Aorta (tissue), 5 donors: ENCODE data around the gene S100A6. TPM values are rescaled to one million over a fixed set of nuclear protein-coding genes. Genes with fewer than 3 reads are reported as not detected.
"Not testable (repeated sequence)": the region's sequence is repeated elsewhere in the genome, so short reads cannot be mapped to it uniquely, and the experiment has no call there.

Experiments
- ATAC-seq: fragments of 200-7000 bp; cut with Tn5 transposase; one replicate; pipeline ENCODE4 v1.9.1; 2022; ENCODE audit warnings: moderate library complexity; ENCODE audit not compliant: low FRiP score
- DNase-seq, 2 donors: peaks; one replicate each; pipeline ENCODE4 v3.0.0-alpha.2; 2020
- H3K27ac ChIP-seq, 2 donors: one replicate each; pipeline ENCODE4 v1.5.1; 2013; ENCODE audit warnings: low read length in 2 of 2, mild to moderate bottlenecking in 2 of 2, moderate library complexity in 2 of 2, control low read depth in 1 of 2, inconsistent platforms in 1 of 2, low read depth in 1 of 2
- H3K27me3 ChIP-seq, 2 donors: one replicate each; pipeline ENCODE4 v1.6.1; 2013; ENCODE audit warnings: control low read depth in 1 of 2, low read length in 1 of 2, mild to moderate bottlenecking in 1 of 2, moderate library complexity in 1 of 2; ENCODE audit not compliant: insufficient read depth in 2 of 2, control insufficient read depth in 1 of 2
- H3K36me3 ChIP-seq, 2 donors: one replicate each; pipeline ENCODE4 v1.6.1; 2013; ENCODE audit warnings: control low read depth in 1 of 2, low read length in 1 of 2, mild to moderate bottlenecking in 1 of 2; ENCODE audit not compliant: insufficient read depth in 2 of 2, control insufficient read depth in 1 of 2
- H3K4me1 ChIP-seq, 2 donors: one replicate each; pipeline ENCODE4 v1.6.1; 2013; ENCODE audit warnings: low read length in 2 of 2, control low read depth in 1 of 2, mild to moderate bottlenecking in 1 of 2, moderate library complexity in 1 of 2; ENCODE audit not compliant: insufficient read depth in 2 of 2, control insufficient read depth in 1 of 2
- H3K4me3 ChIP-seq, 2 donors: one replicate each; pipeline ENCODE4 v1.5.1; 2013; ENCODE audit warnings: low read length in 2 of 2, control low read depth in 1 of 2, mild to moderate bottlenecking in 1 of 2
- H3K9me3 ChIP-seq: one replicate; pipeline ENCODE4 v1.6.1; 2013; ENCODE audit warnings: mild to moderate bottlenecking, low read length; ENCODE audit not compliant: control insufficient read depth
- WGBS, 2 donors: extraction: QIAGEN DNeasy Blood & Tissue Kit; methylation state at CpG; one replicate each; pipeline ENCODE4 v1.1.7; 2013; 5-methylcytosine and 5-hydroxymethylcytosine counted together
- intact Hi-C, 2 donors: fragments of 100-400 bp; cut with DNase I; formaldehyde crosslinking; loops; one replicate each; pipeline versions ENCODE4 v1.14.2 to v1.15.0; 2022
- long read RNA-seq, 2 donors: library from polyadenylated mRNA; unstranded; transcript quantifications; one replicate each; pipeline ENCODE4 v2.0.0, GENCODE V29; 2020 to 2021
- polyA plus RNA-seq, 2 donors: library from polyadenylated mRNA; stranded (reverse); fragments of 200-250 nt; gene quantifications; one replicate each; pipeline ENCODE4 v1.2.3, GENCODE V29; 2013
- total RNA-seq, 2 donors: library from RNA; stranded (reverse); fragmentation: NEBNext Ultra II Directional; extraction: Animal tissue kit (Norgen Biotek cat#: 25700); gene quantifications; one replicate each; pipeline ENCODE4 v1.2.1, GENCODE V29; 2021
- donor health status: healthy with polysubstance abuse.
- donor health status: Bipolar disorder and iron deficiency.
- donor health status: DM: no; HTN: no; CAD: no.
- donor health status: DM: no; HTN: no; CAD: no.
- donor health status: DM: yes; HTN: yes; CAD: no.

Gene S100A6
- total RNA-seq (1,000 to 10,000 TPM in 1 of 2 donors, 100 to 1,000 TPM in 1; 934 to 1,126 TPM), polyA plus RNA-seq (1,000 to 10,000 TPM; 3,932 to 5,181 TPM)
- long read RNA-seq, donor 1, transcript S100A6-201 (3 exons, 665 nt), result major isoform, 136 of 160 reads
- long read RNA-seq, donor 1, transcript S100A6-205 (3 exons, 673 nt), result minor isoform, 5 of 160 reads
- long read RNA-seq, donor 1, partial matches to known transcripts, result 8 of 160 reads
- long read RNA-seq, donor 1, other reads (novel, unspliced or antisense), result 11 of 160 reads
- long read RNA-seq, donor 2, transcript S100A6-201 (3 exons, 665 nt), result major isoform, 226 of 236 reads
- long read RNA-seq, donor 2, partial matches to known transcripts, result 5 of 236 reads
- long read RNA-seq, donor 2, other reads (novel, unspliced or antisense), result 3 of 236 reads

DNA sequence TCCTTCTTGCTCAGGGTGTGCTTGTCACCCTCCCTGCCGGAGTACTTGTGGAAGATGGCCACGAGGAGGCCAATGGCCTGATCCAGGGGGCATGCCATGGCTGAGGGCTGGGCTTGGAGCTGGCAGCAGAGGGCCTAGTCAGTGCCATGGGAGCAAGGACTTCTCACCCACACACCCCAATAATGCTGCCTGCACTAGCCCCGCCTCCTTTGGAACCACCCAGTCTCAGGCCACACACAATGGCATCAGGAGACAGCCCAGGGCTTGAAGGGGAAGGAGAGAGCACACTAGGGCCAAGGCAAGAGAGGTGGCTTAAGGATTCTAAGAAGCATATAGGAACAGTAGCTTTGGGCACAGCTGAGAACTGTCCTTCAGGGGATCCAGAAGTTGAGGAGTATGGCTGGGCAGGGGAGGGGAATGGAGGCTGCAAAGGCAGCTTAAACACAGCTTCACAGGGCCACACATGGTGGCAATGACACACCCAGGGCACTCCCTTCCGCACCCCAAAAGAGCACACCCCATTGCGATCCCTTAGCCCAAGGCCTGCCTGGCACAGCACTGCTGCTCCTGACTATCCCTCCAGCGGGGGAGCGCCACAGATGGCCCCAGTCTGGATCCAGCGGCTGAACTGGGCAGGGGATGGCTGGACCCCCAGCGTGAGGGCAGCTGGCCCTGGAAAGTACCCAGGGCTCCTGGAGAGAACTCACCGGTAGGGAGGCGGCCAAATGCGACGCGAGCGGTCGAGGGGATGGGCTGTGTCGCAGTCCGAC is at the start of gene S100A6:
TSS of gene S100A6 (minus strand) at position 750 of the 770 bp plus-strand sequence. CDS start at position 98, 652 bp downstream.
- DNase-seq, result peak; percentile 85 to 87
- 0 to 1% methylated on average over 18 of the region's 18 CpGs for WGBS, 2 donors
- H3K9me3 ChIP-seq, result no peaks in the 10 kb centered on the region
- no peaks in the 10 kb centered on the region for H3K36me3 ChIP-seq
- peak within 1 kb of the TSS; percentile 27 to 91 for H3K4me3 ChIP-seq
- intact Hi-C loops, result loop anchor here in 1 of 2 donors (2.0 kb wide), 1 partner anchor 13 kb away; the partner anchor contains the start of gene S100A3
- peak within 1 kb of the TSS; percentile 70 to 99 for H3K27ac ChIP-seq
- no peaks in the 10 kb centered on the region for H3K4me1 ChIP-seq
- no peaks in the 10 kb centered on the region for H3K27me3 ChIP-seq
- peak; percentile 86 for ATAC-seq

DNA sequence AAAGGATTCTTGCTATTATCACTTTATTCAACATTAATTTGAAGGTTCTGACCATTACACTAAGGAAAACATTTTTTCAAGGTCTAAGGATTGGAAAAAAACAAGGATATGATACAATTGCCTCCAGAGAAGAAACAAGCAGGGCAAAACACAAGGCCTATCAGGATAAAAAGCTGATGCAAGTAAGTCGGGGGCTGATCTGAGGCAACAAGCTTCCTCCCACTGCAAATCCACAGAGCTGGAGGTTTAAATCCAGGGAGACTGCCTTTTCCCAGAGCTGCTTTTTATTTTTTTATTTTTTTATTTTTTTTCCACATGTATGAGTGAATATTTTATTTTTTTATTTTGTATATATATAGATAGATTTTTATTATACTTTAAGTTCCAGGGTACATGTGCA is 49.2 kb upstream of the S100A6 start:
- H3K27me3 ChIP-seq, result no peaks in the 10 kb centered on the region
- WGBS, 2 donors, result 93% methylated on average over 1 of the region's 1 CpG
- no peak overlapping the region for H3K4me3 ChIP-seq
- no peaks in the 10 kb centered on the region for H3K9me3 ChIP-seq
- no peaks in the 10 kb centered on the region for H3K36me3 ChIP-seq
- no peak overlapping the region for H3K27ac ChIP-seq
- intact Hi-C loops, result no loop called here
- no peak for DNase-seq
- no peak for ATAC-seq
- no peaks in the 10 kb centered on the region for H3K4me1 ChIP-seq

DNA sequence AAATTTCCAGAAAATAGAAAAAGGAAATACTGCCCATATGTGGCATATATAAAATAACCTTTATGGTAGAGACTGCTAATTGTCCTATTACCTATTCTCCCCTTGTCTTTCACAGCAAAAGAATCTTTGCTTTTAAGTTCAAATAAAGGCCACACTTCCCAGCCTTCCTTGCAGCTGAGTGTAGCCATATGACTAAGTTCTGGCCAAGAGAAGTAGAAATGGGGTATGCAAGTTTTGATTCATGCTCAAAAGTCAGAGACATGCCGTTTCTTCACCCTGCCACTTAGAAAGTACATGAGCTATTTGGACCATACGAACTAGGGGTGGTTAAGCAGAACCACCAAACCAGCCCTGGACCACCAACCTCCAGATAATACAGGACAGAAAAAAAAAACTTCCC is 48.2 kb upstream of the S100A6 start:
- H3K36me3 ChIP-seq, result no peaks in the 10 kb centered on the region
- no peak overlapping the region for H3K4me3 ChIP-seq
- ATAC-seq (no peak), DNase-seq (no peak)
- H3K27ac ChIP-seq, result no peak overlapping the region
- H3K27me3 ChIP-seq, result no peaks in the 10 kb centered on the region
- WGBS, 2 donors, result 65 to 73% methylated on average over 2 of the region's 2 CpGs
- H3K9me3 ChIP-seq, result no peaks in the 10 kb centered on the region
- no peaks in the 10 kb centered on the region for H3K4me1 ChIP-seq
- intact Hi-C loops, result no loop called here

- intact Hi-C loops, DNase-seq, H3K27ac ChIP-seq, H3K9me3 ChIP-seq, H3K4me3 ChIP-seq, H3K27me3 ChIP-seq, H3K4me1 ChIP-seq, H3K36me3 ChIP-seq, ATAC-seq: not testable (repeated sequence)
- WGBS, 2 donors, result 90 to 96% methylated on average over 3 of the region's 3 CpGs
These were observed 47.7 kb upstream of the S100A6 start for GRCh38 chr1:153583514-153583913.

GRCh38 chr1:153582836-153583235 is 47.0 kb upstream of the S100A6 start:
- intact Hi-C loops, DNase-seq, H3K36me3 ChIP-seq, H3K27ac ChIP-seq, H3K4me3 ChIP-seq, H3K4me1 ChIP-seq, ATAC-seq, H3K27me3 ChIP-seq, H3K9me3 ChIP-seq: not testable (repeated sequence)
- whole genome bisulfite sequencing, 2 donors, result 93% methylated on average over 29 to 34 of the region's 34 CpGs

- Histone ChIP-seq H3K9me3 (no peaks in the 10 kb centered on the region), H3K27ac (no peak overlapping the region), H3K36me3 (no peaks in the 10 kb centered on the region), H3K4me1 (no peaks in the 10 kb centered on the region), H3K27me3 (no peaks in the 10 kb centered on the region), H3K4me3 (no peak overlapping the region)
- WGBS, 2 donors, result 93 to 94% methylated on average over 3 of the region's 3 CpGs
- DNase-seq, result no peak
- intact Hi-C loops, result loop anchor here in 1 of 2 donors (10.0 kb wide), 1 partner anchor 96 kb away; the partner anchor contains the start of genes ILF2 and NPR1
- ATAC-seq, result no peak
These were observed 43.1 kb upstream of the S100A6 start for GRCh38 chr1:153578936-153579335.

DNA sequence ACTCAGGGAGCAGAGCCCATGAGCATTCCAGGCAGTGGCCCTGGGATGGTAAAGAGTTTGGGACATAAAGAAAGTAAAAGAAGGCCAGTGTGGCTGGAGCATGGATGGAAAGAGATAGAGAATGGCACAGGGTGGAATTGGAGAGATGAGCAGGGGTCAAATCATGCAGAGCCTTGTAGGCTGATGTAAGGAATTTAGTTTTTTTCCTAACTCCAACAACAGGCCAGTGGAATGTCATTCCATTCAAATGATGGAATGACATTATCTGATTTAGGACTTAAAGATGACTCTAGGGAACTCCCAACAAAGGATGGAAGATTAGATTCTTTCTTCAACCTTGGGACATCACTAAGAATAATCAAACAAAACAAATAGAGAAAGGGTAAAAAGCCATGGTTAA is 42.7 kb upstream of the S100A6 start:
- Histone ChIP-seq H3K27me3 (no peaks in the 10 kb centered on the region), H3K4me1 (no peaks in the 10 kb centered on the region), H3K4me3 (no peak overlapping the region), H3K36me3 (no peaks in the 10 kb centered on the region), H3K27ac (no peak overlapping the region), H3K9me3 (no peaks in the 10 kb centered on the region)
- DNase-seq (no peak), ATAC-seq (no peak)
- intact Hi-C loops, result loop anchor here in 1 of 2 donors (10.0 kb wide), 1 partner anchor 96 kb away; the partner anchor contains the start of genes ILF2 and NPR1

GRCh38 chr1:153577624-153578051 is 41.8 kb upstream of the S100A6 start:
- no peaks in the 10 kb centered on the region for H3K36me3 ChIP-seq
- no peak for DNase-seq

More at GRCh38 chr1:153577624-153578051, 41.8 kb upstream of the S100A6 start:
- Histone ChIP-seq H3K27me3 (no peaks in the 10 kb centered on the region), H3K4me1 (no peaks in the 10 kb centered on the region), H3K9me3 (no peaks in the 10 kb centered on the region), H3K4me3 (no peak overlapping the region), H3K27ac (no peak overlapping the region)
- ATAC-seq, result peak; percentile 73
- 43 to 44% methylated on average over 9 of the region's 9 CpGs for WGBS, 2 donors
- intact Hi-C loops, result loop anchor here in 1 of 2 donors (10.0 kb wide), 1 partner anchor 97 kb away; the partner anchor contains the start of genes ILF2 and NPR1
